Neural cell (in vitro differentiated cells): ENCODE data around the gene HBZ. TPM values are rescaled to one million over a fixed set of nuclear protein-coding genes. Genes with fewer than 3 reads are reported as not detected.

Experiments used
- H2AFZ ChIP-seq: fragments of 200-600, 300-800 bp; sonication (generic), shearing (Covaris generic); 2 replicates; pipeline ENCODE4 v1.6.0; 2014; ENCODE audit warnings: low read depth, mild to moderate bottlenecking, antibody characterized with exemption, low read length, moderate library complexity
- H3F3A ChIP-seq: fragments of 200-600 bp; shearing (Covaris generic); 2 replicates; pipeline ENCODE4 v1.6.1; 2016; ENCODE audit warnings: mild to moderate bottlenecking, moderate library complexity, mixed read lengths, antibody characterized with exemption, low read length; ENCODE audit not compliant: insufficient read depth, poor library complexity, severe bottlenecking
- H3K27ac ChIP-seq: fragments of 200-600, 300-800 bp; sonication (generic), shearing (Covaris generic); 2 replicates; pipeline ENCODE4 v1.5.1; 2014; ENCODE audit warnings: mild to moderate bottlenecking, low read length, moderate library complexity
- H3K27me3 ChIP-seq: fragments of 300-800, 200-600 bp; sonication (generic), shearing (Covaris generic); 2 replicates; pipeline ENCODE4 v1.6.0; 2014; ENCODE audit warnings: mild to moderate bottlenecking, low read depth, low read length, moderate library complexity; ENCODE audit not compliant: insufficient read depth
- H3K36me3 ChIP-seq: fragments of 300-800, 200-600 bp; sonication (generic), shearing (Covaris generic); 2 replicates; pipeline ENCODE4 v1.5.1; 2014; ENCODE audit warnings: mild to moderate bottlenecking, antibody characterized with exemption, low read length, moderate library complexity; ENCODE audit not compliant: insufficient read depth
- H3K4me2 ChIP-seq: fragments of 300-800, 200-600 bp; sonication (generic), shearing (Covaris generic); 2 replicates; pipeline ENCODE4 v1.6.0; 2014; ENCODE audit warnings: mild to moderate bottlenecking, low read length
- H3K4me3 ChIP-seq: fragments of 300-800, 200-600 bp; sonication (generic), shearing (Covaris generic); 2 replicates; pipeline ENCODE4 v1.5.1; 2014; ENCODE audit warnings: mild to moderate bottlenecking, low read length, moderate library complexity
- H3K79me2 ChIP-seq: fragments of 200-600 bp; shearing (Covaris generic); replicated peaks from 2 replicates; pipeline ENCODE4 v1.6.0; 2014; ENCODE audit warnings: mild to moderate bottlenecking, low read length, moderate library complexity; ENCODE audit not compliant: insufficient read depth
- H3K9ac ChIP-seq: fragments of 300-800, 200-600 bp; sonication (generic), shearing (Covaris generic); 2 replicates; pipeline ENCODE4 v1.6.1; 2016; ENCODE audit warnings: mild to moderate bottlenecking, low read length, mixed read lengths
- H3K9me2 ChIP-seq: fragments of 200-600 bp; shearing (Covaris generic); 2 replicates; pipeline ENCODE4 v1.6.1; 2016; ENCODE audit warnings: mild to moderate bottlenecking, low read length, mixed read lengths; ENCODE audit not compliant: insufficient read depth
- H3K9me3 ChIP-seq: fragments of 200-600, 300-800 bp; sonication (generic), shearing (Covaris generic); 2 replicates; pipeline ENCODE4 v1.6.1; 2016; ENCODE audit warnings: mild to moderate bottlenecking, mixed run types, low read length, moderate library complexity, mixed read lengths
- H4K20me1 ChIP-seq: fragments of 200-600 bp; shearing (Covaris generic); 2 replicates; pipeline ENCODE4 v1.6.1; 2016; ENCODE audit warnings: mild to moderate bottlenecking, mixed run types; ENCODE audit not compliant: insufficient read depth
- CTCF ChIP-seq: fragments of 450-650 bp; IDR thresholded peaks from 2 replicates; pipeline ENCODE4 v1.5.1; 2014; ENCODE audit warnings: antibody characterized with exemption, mild to moderate bottlenecking, moderate library complexity; ENCODE audit not compliant: poor library complexity, severe bottlenecking
- EP300 ChIP-seq: fragments of 450-650 bp; conservative IDR thresholded peaks from 2 replicates; pipeline ENCODE4 v1.6.1; 2014; ENCODE audit warnings: antibody characterized with exemption, mild to moderate bottlenecking, moderate library complexity; ENCODE audit not compliant: poor library complexity, severe bottlenecking
- EZH2 ChIP-seq: fragments of 200-600, 300-800 bp; shearing (Covaris generic), sonication (generic); IDR thresholded peaks from 2 replicates; pipeline ENCODE4 v1.6.1; 2014; ENCODE audit warnings: antibody characterized with exemption, low read length, borderline replicate concordance, mild to moderate bottlenecking; ENCODE audit not compliant: insufficient read depth, poor library complexity, severe bottlenecking
- MXI1 ChIP-seq: fragments of 450-650 bp; conservative IDR thresholded peaks from 2 replicates; pipeline ENCODE4 v1.6.1; 2014; ENCODE audit warnings: antibody characterized with exemption, mild to moderate bottlenecking; ENCODE audit not compliant: poor library complexity, severe bottlenecking
- POLR2AphosphoS5 ChIP-seq: IDR thresholded peaks from 2 replicates; pipeline ENCODE4 v1.6.1; 2012
- RAD21 ChIP-seq: fragments of 450-650 bp; conservative IDR thresholded peaks from 2 replicates; pipeline ENCODE4 v1.6.1; 2014; ENCODE audit warnings: antibody characterized with exemption, mild to moderate bottlenecking, moderate library complexity
- REST ChIP-seq: IDR thresholded peaks from 2 replicates; pipeline ENCODE4 v1.6.1; 2012; ENCODE audit warnings: borderline replicate concordance
- SMC3 ChIP-seq: fragments of 450-650 bp; conservative IDR thresholded peaks from 2 replicates; pipeline ENCODE4 v1.6.1; 2014; ENCODE audit warnings: antibody characterized with exemption, mild to moderate bottlenecking, moderate library complexity; ENCODE audit not compliant: poor library complexity
- TAF1 ChIP-seq: IDR thresholded peaks from 2 replicates; pipeline ENCODE4 v1.6.1; 2012; ENCODE audit warnings: low read depth
- polyA plus RNA-seq: library from polyadenylated mRNA; depleted of rRNA; stranded (reverse); fragments of >200 nt; gene quantifications from 2 replicates; pipeline ENCODE4 v1.2.3, GENCODE V29; 2014

The HBZ gene
- polyA plus RNA-seq, 1 donor from 2014 or later: not detected

- no peaks in the 10 kb centered on the region for H3K79me2 ChIP-seq
- H3K4me3 ChIP-seq: no peak overlapping the region
- H3K9ac ChIP-seq: no peak overlapping the region
- H4K20me1 ChIP-seq: no peaks in the 10 kb centered on the region
- H3F3A ChIP-seq: no peaks in the 10 kb centered on the region
- no peak overlapping the region for H3K27ac ChIP-seq
- H3K9me2 ChIP-seq: no peaks in the 10 kb centered on the region
- TF ChIP-seq RAD21 (no peak), CTCF (no peak), MXI1 (no peak), SMC3 (no peak), POLR2AphosphoS5 (no peak), EP300 (no peak), REST (no peak)
- no peak overlapping the region for H3K4me2 ChIP-seq
- no peaks in the 10 kb centered on the region for H3K27me3 ChIP-seq
- H2AFZ ChIP-seq: no peak overlapping the region
- no peaks in the 10 kb centered on the region for H3K36me3 ChIP-seq
- no peaks in the 10 kb centered on the region for H3K9me3 ChIP-seq
These were observed 9.0 kb upstream of the HBZ start for GRCh38 chr16:143456-143855.

GRCh38 chr16:144797-145252, 7.6 kb upstream of the HBZ start:
- H2AFZ ChIP-seq: no peak overlapping the region
- H3K4me2 ChIP-seq: no peak overlapping the region
- H3F3A ChIP-seq: no peaks in the 10 kb centered on the region
- no peaks in the 10 kb centered on the region for H4K20me1 ChIP-seq
- no peaks in the 10 kb centered on the region for H3K36me3 ChIP-seq
- no peak overlapping the region for H3K9ac ChIP-seq
- no peaks in the 10 kb centered on the region for H3K9me2 ChIP-seq
- H3K4me3 ChIP-seq: no peak overlapping the region
- H3K27ac ChIP-seq: no peak overlapping the region
- TF ChIP-seq CTCF (no peak), REST (no peak), EP300 (no peak), SMC3 (no peak), POLR2AphosphoS5 (no peak), TAF1 (no peak), EZH2 (no peak), MXI1 (no peak), RAD21 (no peak)
- no peaks in the 10 kb centered on the region for H3K79me2 ChIP-seq
- no peaks in the 10 kb centered on the region for H3K9me3 ChIP-seq
- H3K27me3 ChIP-seq: no peaks in the 10 kb centered on the region
